Right forelimb (tissue), 1 donor: ENCODE results near the gene CASK.
"Not testable (repeated sequence)": the region's sequence is repeated elsewhere in the genome, so short reads cannot be mapped to it uniquely, and the experiment has no call there.

Experiments
- DNase-seq: peaks from one replicate; pipeline ENCODE4 v3.0.0-alpha.2; 2018

CASK gene

GRCh38 chrX:41722816-41723618 lies 200.3 kb downstream of the CASK start:
- no peak for DNase-seq

DNA sequence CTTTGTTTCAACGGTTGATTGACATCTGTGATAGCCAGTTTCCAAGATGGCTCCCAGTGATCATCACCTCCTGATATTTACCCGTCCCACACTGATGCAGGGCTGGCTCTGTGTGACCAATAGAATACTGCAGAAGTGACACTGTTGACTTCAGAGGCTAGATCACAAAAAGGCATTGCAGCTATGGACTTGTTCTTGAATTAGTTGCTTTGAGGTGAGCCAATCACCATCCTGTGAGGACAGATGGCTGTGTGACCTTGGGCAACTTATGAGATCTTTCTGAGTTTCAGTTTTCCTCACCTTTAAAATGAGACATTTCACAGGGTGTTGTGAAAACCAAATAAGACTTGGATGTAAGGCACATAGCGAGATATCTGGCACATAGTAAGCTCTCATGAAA lies 201.1 kb downstream of the CASK start:
- DNase-seq, result no peak

GRCh38 chrX:41721590-41721989 lies 201.8 kb downstream of the CASK start:
- DNase-seq, result no peak

DNA sequence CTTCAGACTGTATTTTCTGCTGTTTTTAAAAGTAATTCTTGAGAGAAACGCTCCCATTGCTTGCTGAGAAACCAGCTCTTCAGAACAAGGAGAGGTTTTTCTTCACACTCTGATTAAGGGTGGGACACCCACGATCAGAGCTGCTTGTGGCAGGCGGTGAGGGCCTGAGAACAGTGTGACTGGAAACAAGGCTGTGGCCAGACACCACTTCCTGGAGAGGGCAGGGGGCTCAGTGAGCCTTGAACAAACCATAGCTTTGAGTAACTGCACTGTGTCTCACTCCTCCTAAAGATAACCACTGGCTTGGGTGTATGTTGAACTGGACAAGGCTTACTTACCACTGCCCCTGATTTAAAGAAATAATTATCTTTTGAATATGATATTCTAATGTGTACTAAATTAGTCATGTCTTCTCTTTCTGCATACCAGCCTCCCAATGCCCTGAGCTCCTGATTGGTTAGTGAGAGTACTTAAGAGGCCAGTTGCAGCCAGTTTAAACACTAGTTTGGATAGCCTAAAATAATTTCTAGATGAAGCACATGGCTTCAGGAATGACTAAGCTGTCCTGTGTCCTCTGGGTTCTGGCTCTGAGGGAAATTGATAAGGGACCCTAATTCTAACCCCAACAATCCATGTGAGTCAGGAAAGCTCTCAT lies 203.1 kb downstream of the CASK start:
- no peak for DNase-seq

DNA sequence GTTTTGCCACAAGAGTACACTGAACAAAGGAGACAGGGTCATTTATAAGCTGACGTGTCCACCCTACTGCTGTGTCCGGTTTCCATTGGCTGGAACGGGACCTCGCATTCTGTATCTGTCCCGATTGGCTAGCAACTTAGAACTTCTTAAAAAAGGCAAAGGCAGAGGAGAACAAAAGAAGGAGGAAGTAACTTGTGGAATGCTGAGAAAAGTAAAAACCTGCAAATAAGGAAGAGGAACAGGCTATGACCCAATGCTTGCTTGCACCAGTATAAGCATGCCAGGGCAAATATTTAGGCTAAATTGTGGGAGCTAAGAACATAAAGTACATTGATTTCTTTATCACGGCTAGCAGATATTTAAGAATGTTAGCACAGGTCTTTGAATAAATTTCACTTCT lies 203.7 kb downstream of the CASK start:
- DNase-seq, result not testable (repeated sequence)

- DNase-seq, result no peak
Observed at GRCh38 chrX:41718481-41719235, 204.7 kb downstream of the CASK start.

GRCh38 chrX:41716767-41717473 lies 206.4 kb downstream of the CASK start:
- DNase-seq, result no peak

GRCh38 chrX:41716222-41716621 lies 207.1 kb downstream of the CASK start:
- DNase-seq, result no peak

GRCh38 chrX:41711021-41711667 lies 212.2 kb downstream of the CASK start:
- no peak for DNase-seq

GRCh38 chrX:41708486-41708885 lies 214.9 kb downstream of the CASK start:
- no peak for DNase-seq

- no peak for DNase-seq
Observed at GRCh38 chrX:41707218-41707617, 216.1 kb downstream of the CASK start.

DNA sequence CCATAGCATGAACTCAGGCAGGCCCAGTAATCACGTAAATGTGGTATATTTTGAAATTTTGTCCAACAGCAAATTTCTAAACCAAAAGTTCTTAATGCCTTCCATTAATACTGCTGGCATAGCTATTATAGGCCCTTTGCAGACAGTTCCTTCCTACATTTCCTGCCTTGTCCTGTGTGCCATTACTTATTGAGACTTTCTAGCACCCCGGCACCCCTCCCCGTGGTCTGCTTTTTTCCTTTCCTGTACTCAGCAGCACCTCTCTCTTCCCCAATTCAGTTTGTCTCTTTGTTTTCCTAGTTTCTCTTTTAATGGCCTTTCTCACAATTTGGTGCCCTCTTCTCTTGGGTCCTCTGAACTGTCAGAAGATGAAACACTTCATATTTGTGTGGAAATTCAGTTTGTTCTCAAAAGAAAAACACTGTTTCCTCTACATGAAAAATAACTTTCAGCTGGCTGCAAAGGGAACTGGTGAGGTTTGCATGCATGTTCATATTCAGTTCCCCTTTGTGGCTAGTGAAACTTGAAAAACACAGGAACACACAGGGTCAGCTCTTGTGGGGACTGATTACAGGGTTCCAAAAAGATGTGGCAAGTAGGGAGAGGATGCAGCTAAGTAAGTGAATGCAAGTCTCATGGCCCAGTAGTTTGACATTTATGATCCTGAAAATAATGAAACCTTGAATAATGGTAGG lies 217.5 kb downstream of the CASK start:
- DNase-seq, result no peak

- DNase-seq, result no peak
Observed at GRCh38 chrX:41705042-41705441, 218.3 kb downstream of the CASK start.

GRCh38 chrX:41703574-41704029 lies 219.8 kb downstream of the CASK start:
- no peak for DNase-seq

DNA sequence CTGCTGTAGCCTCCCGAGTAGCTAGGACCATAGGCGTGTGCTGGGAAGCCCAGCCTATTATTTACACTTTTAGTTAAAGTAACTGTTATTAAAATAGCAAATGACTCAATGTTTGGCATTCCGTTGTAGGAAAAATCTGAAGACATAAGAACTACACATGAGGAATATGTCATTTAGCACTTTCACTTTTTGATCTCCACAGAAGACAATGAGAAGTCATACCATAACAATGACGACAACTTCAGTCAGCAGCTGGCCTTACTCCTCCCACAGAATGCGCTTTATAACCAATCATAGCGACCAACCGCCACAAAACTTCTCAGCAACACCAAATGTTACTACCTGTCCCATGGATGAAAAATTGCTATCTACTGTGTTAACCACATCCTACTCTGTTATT lies 227.9 kb downstream of the CASK start:
- DNase-seq, result no peak

- DNase-seq, result no peak
Observed at GRCh38 chrX:41693024-41693423, 230.3 kb downstream of the CASK start.

DNA sequence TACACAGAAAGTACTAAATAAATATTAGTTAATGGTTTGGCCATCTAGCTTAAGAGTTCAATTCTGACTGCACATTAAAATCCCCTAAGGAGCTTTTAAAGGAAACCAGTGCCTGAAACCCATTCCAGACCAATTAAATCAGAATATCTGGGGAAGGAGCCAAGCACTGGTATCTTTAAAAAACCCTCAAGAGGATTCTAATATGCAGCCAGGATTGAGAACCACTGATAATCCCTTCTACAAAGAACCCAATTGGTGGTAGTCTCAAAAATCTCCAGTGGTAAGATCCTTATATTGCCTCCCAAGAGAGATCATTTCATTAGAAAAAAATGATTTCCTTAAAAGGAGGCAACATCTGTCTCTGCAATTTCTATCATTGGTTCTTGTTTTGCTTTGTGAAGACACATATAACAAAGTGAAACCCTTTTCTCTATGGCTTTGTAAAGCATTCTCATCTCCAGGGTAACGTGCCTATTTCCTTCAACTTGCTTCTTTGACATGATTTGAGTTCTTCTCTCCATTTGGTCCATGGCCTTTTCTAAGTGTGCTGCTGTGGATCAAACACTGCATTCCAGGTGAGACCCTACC lies 231.1 kb downstream of the CASK start:
- DNase-seq, result no peak

- no peak for DNase-seq
Observed at GRCh38 chrX:41689711-41690110, 233.6 kb downstream of the CASK start.

DNA sequence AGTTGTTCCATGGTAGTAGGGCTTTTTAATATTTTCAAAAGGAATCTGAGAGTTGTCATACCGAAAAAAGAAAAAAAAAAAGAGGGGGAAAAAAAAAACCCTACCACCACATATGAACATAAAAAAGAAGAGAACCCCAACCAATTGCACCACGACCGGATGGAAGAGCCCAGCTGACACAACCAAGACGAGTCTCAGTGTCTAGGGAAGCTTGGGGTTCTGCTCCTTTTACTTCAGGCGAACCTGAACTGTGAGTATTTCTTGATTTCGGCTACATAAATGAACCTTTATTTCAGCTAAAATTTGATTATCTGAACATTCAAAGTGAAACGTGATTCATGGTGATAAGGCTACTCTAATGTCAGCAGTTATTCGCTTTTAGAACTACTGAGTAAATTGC lies 234.5 kb downstream of the CASK start, which contains the start of gene GPR34:
GPR34 (plus strand) TSS at position 139 of the 400 bp plus-strand sequence. CDS start 6,661 bp downstream, outside the sequence.
- no peak for DNase-seq

GRCh38 chrX:41688156-41688555 lies 235.2 kb downstream of the CASK start:
- DNase-seq, result no peak

- DNase-seq, result no peak
Observed at GRCh38 chrX:41686788-41687187, 236.6 kb downstream of the CASK start.
